Measurements from ENCODE around the gene COPS3. TPM values are rescaled to one million over a fixed set of nuclear protein-coding genes. Genes with fewer than 3 reads are reported as not detected.
"Not testable (repeated sequence)": the region's sequence is repeated elsewhere in the genome, so short reads cannot be mapped to it uniquely, and the experiment has no call there.

Gene COPS3
- total RNA-seq, 1 experiment from 2014 or later = 157 TPM

- no peaks in the 10 kb centered on the region for H3K27me3 ChIP-seq (replicated peaks; ENCODE audit: insufficient read depth, low read depth, low read length, poor library complexity)
- H3K9me3 ChIP-seq (ENCODE audit: low read depth, low read length, poor library complexity, severe bottlenecking) = no peaks in the 10 kb centered on the region
- H3K4me1 ChIP-seq (ENCODE audit: insufficient read depth, low read length, poor library complexity, severe bottlenecking) = no peaks in the 10 kb centered on the region
- TF ChIP-seq EZH2 (IDR thresholded peaks at IDR 0.05; ENCODE audit: borderline replicate concordance, low read depth, low read length, poor library complexity, severe bottlenecking) (no peak), CTCF (conservative IDR thresholded peaks at IDR 0.05; ENCODE audit: low read depth, low read length) (no peak)
- POLR2A ChIA-PET (ENCODE audit: low non-redundant PET) = no interaction called here
- H3K36me3 ChIP-seq (ENCODE audit: insufficient read depth, low read length, poor library complexity, severe bottlenecking) = no peaks in the 10 kb centered on the region
- intact Hi-C loops (cut with micrococcal nuclease; ENCODE audit: unreplicated experiment) = no loop called here
- no TSS peak for BruUV-seq (replicated peaks)
- H3K4me3 ChIP-seq (ENCODE audit: low read depth, low read length, poor library complexity, severe bottlenecking) = no peak overlapping the region
- no peak overlapping the region for H3K27ac ChIP-seq (ENCODE audit: low read depth, low read length, poor library complexity, severe bottlenecking)
- CTCF ChIA-PET = no interaction called here
- DNase-seq (ENCODE audit: low spot score) = no peak
Measured at GRCh38 chr17:17304521-17304985, 23.5 kb upstream of the COPS3 start.

DNA sequence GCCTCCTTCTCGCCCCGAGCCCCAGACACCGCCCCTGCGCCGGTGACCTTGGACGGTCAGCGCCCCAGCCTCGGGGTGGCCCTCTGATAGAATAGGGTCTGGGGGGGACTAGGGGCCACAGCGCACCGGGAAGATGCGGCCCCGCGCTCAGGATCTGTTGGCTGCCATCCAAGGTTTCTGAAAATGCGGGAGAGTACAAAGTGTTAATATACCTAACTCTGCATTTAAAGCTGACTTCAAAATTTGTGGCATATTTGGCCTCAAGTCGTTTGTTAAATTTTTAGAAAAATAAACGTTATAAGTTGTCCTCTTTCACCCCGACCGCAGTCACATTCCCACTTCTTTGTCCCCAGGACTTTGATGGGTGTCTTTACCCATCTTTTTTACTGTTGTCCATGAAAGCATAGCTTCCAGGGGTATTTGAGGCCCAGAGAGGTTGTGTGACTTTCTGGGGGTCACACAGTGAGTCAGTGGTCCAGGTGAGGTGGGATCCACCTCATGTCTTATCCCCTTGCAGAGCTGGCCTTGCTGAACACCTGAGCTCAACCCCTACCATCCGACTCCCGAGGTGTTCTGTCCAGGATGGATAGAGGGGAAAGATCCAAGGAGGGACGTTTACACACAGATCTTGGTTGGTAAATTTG, 22.9 kb upstream of the COPS3 start:
- no peaks in the 10 kb centered on the region for H3K4me1 ChIP-seq (ENCODE audit: insufficient read depth, low read length, poor library complexity, severe bottlenecking)
- ChIA-PET CTCF (no interaction called here), POLR2A (ENCODE audit: low non-redundant PET) (no interaction called here)
- intact Hi-C loops (cut with micrococcal nuclease; ENCODE audit: unreplicated experiment) = no loop called here
- H3K27ac ChIP-seq (ENCODE audit: low read depth, low read length, poor library complexity, severe bottlenecking) = no peak overlapping the region
- no peaks in the 10 kb centered on the region for H3K27me3 ChIP-seq (replicated peaks; ENCODE audit: insufficient read depth, low read depth, low read length, poor library complexity)
- no peak for DNase-seq (ENCODE audit: low spot score)
- TF ChIP-seq EZH2 (IDR thresholded peaks at IDR 0.05; ENCODE audit: borderline replicate concordance, low read depth, low read length, poor library complexity, severe bottlenecking) = no peak
- no peak for TF ChIP-seq CTCF (conservative IDR thresholded peaks at IDR 0.05; ENCODE audit: low read depth, low read length)
- TSS peak; percentile 76 for BruUV-seq (replicated peaks)
- no peaks in the 10 kb centered on the region for H3K36me3 ChIP-seq (ENCODE audit: insufficient read depth, low read length, poor library complexity, severe bottlenecking)
- H3K4me3 ChIP-seq (ENCODE audit: low read depth, low read length, poor library complexity, severe bottlenecking) = peak overlapping the region; percentile 63
- no peaks in the 10 kb centered on the region for H3K9me3 ChIP-seq (ENCODE audit: low read depth, low read length, poor library complexity, severe bottlenecking)

DNA sequence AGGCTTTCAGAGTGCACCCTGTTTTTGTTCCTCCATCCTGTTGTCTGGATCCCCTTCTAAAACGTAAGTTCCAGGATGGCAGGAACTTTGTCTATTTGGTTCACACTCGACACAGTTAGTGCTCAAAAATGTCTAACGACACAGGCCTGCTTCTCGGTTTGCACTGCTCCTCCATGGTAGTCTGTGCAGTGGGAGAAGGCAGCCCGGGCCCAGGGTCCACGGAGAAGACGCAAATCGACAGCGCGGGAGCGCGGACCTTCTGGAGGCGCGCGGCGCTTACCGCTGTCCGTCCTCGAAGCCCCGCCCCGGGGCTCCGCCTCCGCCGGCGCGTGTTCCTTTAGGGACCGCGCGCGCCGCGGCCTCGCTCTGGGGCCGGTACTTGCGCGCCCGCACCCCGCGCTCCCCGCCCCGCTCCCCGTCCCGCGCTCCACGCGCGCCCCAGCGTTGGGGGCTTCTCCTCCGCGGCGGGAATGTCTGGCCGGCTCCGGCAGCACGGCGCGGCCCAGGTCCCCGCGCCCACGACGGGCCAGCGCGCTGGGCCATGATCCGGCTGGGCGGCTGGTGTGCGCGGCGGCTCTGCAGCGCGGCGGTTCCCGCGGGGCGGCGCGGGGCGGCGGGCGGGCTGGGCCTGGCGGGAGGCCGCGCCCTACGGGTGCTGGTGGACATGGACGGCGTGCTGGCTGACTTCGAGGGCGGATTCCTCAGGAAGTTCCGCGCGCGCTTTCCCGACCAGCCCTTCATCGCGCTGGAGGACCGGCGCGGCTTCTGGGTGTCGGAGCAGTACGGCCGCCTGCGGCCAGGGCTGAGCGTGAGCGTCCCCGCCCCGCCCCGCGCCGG, 22.2 kb upstream of the COPS3 start, which contains the start of gene NT5M:
NT5M (plus strand) TSS at position 364 of the 837 bp plus-strand sequence; CDS start at position 542, 178 bp downstream.
- Histone ChIP-seq H3K36me3 (ENCODE audit: insufficient read depth, low read length, poor library complexity, severe bottlenecking) (no peaks in the 10 kb centered on the region), H3K27me3 (replicated peaks; ENCODE audit: insufficient read depth, low read depth, low read length, poor library complexity) (no peaks in the 10 kb centered on the region), H3K9me3 (ENCODE audit: low read depth, low read length, poor library complexity, severe bottlenecking) (no peaks in the 10 kb centered on the region), H3K4me1 (ENCODE audit: insufficient read depth, low read length, poor library complexity, severe bottlenecking) (no peaks in the 10 kb centered on the region), H3K4me3 (ENCODE audit: low read depth, low read length, poor library complexity, severe bottlenecking) (peak within 1 kb of the TSS; percentile 63), H3K27ac (ENCODE audit: low read depth, low read length, poor library complexity, severe bottlenecking) (peak within 1 kb of the TSS; percentile 50)
- CTCF ChIA-PET = no interaction called here
- peak; percentile 86 for DNase-seq (ENCODE audit: low spot score)
- no peak for TF ChIP-seq CTCF (conservative IDR thresholded peaks at IDR 0.05; ENCODE audit: low read depth, low read length)
- no peak for TF ChIP-seq EZH2 (IDR thresholded peaks at IDR 0.05; ENCODE audit: borderline replicate concordance, low read depth, low read length, poor library complexity, severe bottlenecking)
- BruUV-seq (replicated peaks) = no TSS peak
- POLR2A ChIA-PET (ENCODE audit: low non-redundant PET) = no interaction called here
- intact Hi-C loops (cut with micrococcal nuclease; ENCODE audit: unreplicated experiment) = no loop called here

DNA sequence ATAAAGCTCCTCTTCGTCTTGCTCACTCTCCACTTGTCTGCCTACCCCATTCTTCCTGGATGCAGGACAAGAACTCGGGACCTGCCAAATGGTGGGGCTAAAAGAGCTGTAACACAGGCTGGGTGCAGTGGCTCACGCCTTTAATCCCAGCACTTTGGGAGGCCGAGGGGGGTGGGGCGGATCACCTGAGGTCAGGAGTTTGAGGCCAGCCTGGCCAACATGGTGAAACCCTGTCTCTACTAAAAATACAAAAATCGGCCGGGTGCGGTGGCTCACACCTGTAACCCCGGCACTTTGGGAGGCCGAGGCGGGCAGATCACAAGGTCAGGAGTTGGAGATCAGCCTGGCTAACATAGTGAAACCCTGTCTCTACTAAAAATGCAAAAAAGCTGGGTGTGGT, 20.6 kb upstream of the COPS3 start:
- H3K27ac ChIP-seq (ENCODE audit: low read depth, low read length, poor library complexity, severe bottlenecking); H3K9me3 ChIP-seq (ENCODE audit: low read depth, low read length, poor library complexity, severe bottlenecking); intact Hi-C loops (cut with micrococcal nuclease; ENCODE audit: unreplicated experiment); H3K4me3 ChIP-seq (ENCODE audit: low read depth, low read length, poor library complexity, severe bottlenecking); CTCF ChIA-PET; H3K4me1 ChIP-seq (ENCODE audit: insufficient read depth, low read length, poor library complexity, severe bottlenecking); POLR2A ChIA-PET (ENCODE audit: low non-redundant PET); H3K36me3 ChIP-seq (ENCODE audit: insufficient read depth, low read length, poor library complexity, severe bottlenecking); BruUV-seq (replicated peaks); DNase-seq (ENCODE audit: low spot score); H3K27me3 ChIP-seq (replicated peaks; ENCODE audit: insufficient read depth, low read depth, low read length, poor library complexity): not testable (repeated sequence)
